Activated B cell treated with CpG ODN at 0.5 μM for 24 hours (primary cell): ENCODE measurements around the gene EIF4A3. TPM values are rescaled to one million over a fixed set of nuclear protein-coding genes. Genes with fewer than 3 reads are reported as not detected.

Experiments used
- ATAC-seq: fragments of 200-7000 bp; cut with Tn5 transposase; one replicate; pipeline ENCODE4 v1.10.0; 2021; ENCODE audit warnings: low read depth, mild to moderate bottlenecking, moderate library complexity
- CTCF ChIA-PET: fragments of 350-600 bp; sonication (Branson Sonifier 250); formaldehyde crosslinking; loops from one replicate; lab custom pipeline; 2021; ENCODE audit warnings: antibody characterized with exemption; lab: Charles Lee
- POLR2A ChIA-PET: fragments of 350-600 bp; sonication (Branson Sonifier 250); formaldehyde crosslinking; loops from one replicate; lab custom pipeline; 2021; ENCODE audit warnings: antibody characterized with exemption; lab: Charles Lee
- DNase-seq: peaks from one replicate; pipeline ENCODE4 v3.0.0; 2022
- H3K27ac Mint-ChIP-seq: one replicate; pipeline ENCODE4 v1.8.0; 2020; ENCODE audit warnings: mixed read lengths
- H3K27me3 Mint-ChIP-seq: one replicate; pipeline ENCODE4 v1.8.0; 2021; ENCODE audit warnings: mixed read lengths
- H3K36me3 Mint-ChIP-seq: one replicate; pipeline ENCODE4 v1.8.0; 2021; ENCODE audit warnings: low read depth, mixed read lengths
- H3K4me1 Mint-ChIP-seq: one replicate; pipeline ENCODE4 v1.8.0; 2021; ENCODE audit warnings: mixed read lengths
- H3K4me3 Mint-ChIP-seq: one replicate; pipeline ENCODE4 v1.8.0; 2020; ENCODE audit warnings: mild to moderate bottlenecking, mixed read lengths
- H3K9me3 Mint-ChIP-seq: one replicate; pipeline ENCODE4 v1.8.0; 2020; ENCODE audit warnings: mixed read lengths
- CTCF ChIP-seq: fragments of 200-600 bp; IDR thresholded peaks from one replicate; pipeline ENCODE4 v1.8.0; 2022; ENCODE audit warnings: antibody characterized with exemption, mild to moderate bottlenecking
- intact Hi-C: fragments of 100-400 bp; cut with micrococcal nuclease; formaldehyde crosslinking; loops from one replicate; pipeline ENCODE4 v1.15.1; 2024
- total RNA-seq: library from RNA; stranded (reverse); gene quantifications from 2 replicates; pipeline ENCODE4 v1.2.3, GENCODE V29; 2022

Gene EIF4A3
- total RNA-seq, 1 donor from 2014 or later, result 88.1 TPM

- DNase-seq (no peak), ATAC-seq (no peak)
- peaks cover 28% of the 10 kb centered on the region for H3K4me1 Mint-ChIP-seq
- peaks cover 83% of the 10 kb centered on the region for H3K36me3 Mint-ChIP-seq
- no peak overlapping the region for H3K27ac Mint-ChIP-seq
- TF ChIP-seq CTCF, result no peak
- no peaks in the 10 kb centered on the region for H3K27me3 Mint-ChIP-seq
- ChIA-PET POLR2A (no interaction called here), CTCF (interaction anchor here (2.4 kb wide), 1 partner anchor 40 kb away, joined by 7 read pairs; the partner anchor contains the start of gene GAA)
- intact Hi-C loops, result no loop called here
- H3K4me3 Mint-ChIP-seq, result no peak overlapping the region
- no peaks in the 10 kb centered on the region for H3K9me3 Mint-ChIP-seq
Measured at GRCh38 chr17:80141463-80142165, 5.3 kb downstream of the EIF4A3 start.

GRCh38 chr17:80138856-80139426, 8.0 kb downstream of the EIF4A3 start:
- CTCF ChIA-PET, result no interaction called here
- no peak for DNase-seq
- intact Hi-C loops, result no loop called here
- no peak for TF ChIP-seq CTCF
- peaks cover 3% of the 10 kb centered on the region for H3K4me1 Mint-ChIP-seq
- H3K4me3 Mint-ChIP-seq, result no peak overlapping the region
- peaks cover 91% of the 10 kb centered on the region for H3K36me3 Mint-ChIP-seq
- POLR2A ChIA-PET, result no interaction called here
- no peaks in the 10 kb centered on the region for H3K27me3 Mint-ChIP-seq
- no peaks in the 10 kb centered on the region for H3K9me3 Mint-ChIP-seq
- H3K27ac Mint-ChIP-seq, result no peak overlapping the region
- no peak for ATAC-seq

- intact Hi-C loops, result no loop called here
- ChIA-PET POLR2A (no interaction called here), CTCF (no interaction called here)
- ATAC-seq, result no peak
- Mint-ChIP-seq H3K4me3 (no peak overlapping the region), H3K27me3 (no peaks in the 10 kb centered on the region), H3K27ac (no peak overlapping the region), H3K36me3 (peaks cover 91% of the 10 kb centered on the region), H3K4me1 (no peaks in the 10 kb centered on the region), H3K9me3 (no peaks in the 10 kb centered on the region)
- TF ChIP-seq CTCF, result no peak
- no peak for DNase-seq
Measured at GRCh38 chr17:80137131-80137530, 9.8 kb downstream of the EIF4A3 start.

- Mint-ChIP-seq H3K4me1 (no peaks in the 10 kb centered on the region), H3K36me3 (peaks cover 56% of the 10 kb centered on the region), H3K9me3 (no peaks in the 10 kb centered on the region), H3K4me3 (no peak overlapping the region), H3K27ac (no peak overlapping the region), H3K27me3 (no peaks in the 10 kb centered on the region)
- CTCF ChIA-PET, result no interaction called here
- intact Hi-C loops, result no loop called here
- ATAC-seq (no peak), DNase-seq (no peak)
- POLR2A ChIA-PET, result interaction anchor here (0.5 kb wide), 1 partner anchor 130 kb away, joined by 7 read pairs; no protein-coding TSS in a partner anchor
- no peak for TF ChIP-seq CTCF
Measured at GRCh38 chr17:80133626-80133970, 13.3 kb downstream of the EIF4A3 start.

GRCh38 chr17:80132906-80133625, 13.9 kb downstream of the EIF4A3 start:
- POLR2A ChIA-PET, result interaction anchor here (0.5 to 0.8 kb wide), 2 partner anchors 130 to 534 kb away, joined by 5 to 7 read pairs; no protein-coding TSS in a partner anchor
- H3K27ac Mint-ChIP-seq, result no peak overlapping the region
- ATAC-seq, result no peak

More at GRCh38 chr17:80132906-80133625, 13.9 kb downstream of the EIF4A3 start:
- Mint-ChIP-seq H3K36me3 (peaks cover 51% of the 10 kb centered on the region), H3K27me3 (no peaks in the 10 kb centered on the region), H3K4me3 (no peak overlapping the region), H3K9me3 (no peaks in the 10 kb centered on the region), H3K4me1 (no peaks in the 10 kb centered on the region)
- intact Hi-C loops, result no loop called here
- no peak for DNase-seq
- CTCF ChIA-PET, result no interaction called here
- TF ChIP-seq CTCF, result no peak
